ENCODE data around the gene MYBPH. TPM values are rescaled to one million over a fixed set of nuclear protein-coding genes. Genes with fewer than 3 reads are reported as not detected.

MYBPH gene
- total and polyA plus RNA-seq, 2 of the 13 experiments (the other 11 are each of a cell fraction or from before 2014, with no cell fraction given): not detected

DNA sequence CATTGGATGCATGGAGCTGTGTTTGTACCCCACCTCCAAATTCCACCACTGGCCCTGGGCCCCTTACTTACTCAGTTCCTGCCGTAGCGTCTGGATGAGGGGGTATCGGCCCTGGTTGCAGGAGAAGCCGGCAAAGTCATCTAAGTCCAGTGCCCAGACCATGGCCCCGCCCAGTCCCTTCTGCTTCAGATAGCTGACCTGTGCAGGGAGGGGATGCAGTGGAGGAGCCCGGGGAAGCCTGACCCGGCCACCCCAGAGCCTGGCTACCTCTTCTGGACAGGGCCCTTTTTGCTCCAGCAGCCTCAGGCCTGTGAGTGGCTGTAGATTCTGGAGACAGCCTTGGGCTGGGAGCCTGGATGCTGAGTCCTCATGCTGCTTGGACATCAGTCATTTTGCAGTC is 42.0 kb upstream of the MYBPH start:
- FAIRE-seq (no peak), ATAC-seq (no peak), DNase-seq (ENCODE audit: low spot score) (no peak)
- Histone ChIP-seq H3K27ac (ENCODE audit: extremely low read length, insufficient read depth, low read length) (no peak overlapping the region), H3K27me3 (ENCODE audit: control insufficient read depth in 1 of 2, insufficient read depth in 2 of 2, low read length in 2 of 2) (peaks cover 0 to 26% of the 10 kb centered on the region in 2 experiments; a peak in 3 of 5 replicates), H3K79me2 (ENCODE audit: insufficient read depth, low read length) (no peaks in the 10 kb centered on the region), H3K4me2 (ENCODE audit: low read depth, low read length) (no peak overlapping the region), H3K4me1 (ENCODE audit: insufficient read depth, low read length) (no peaks in the 10 kb centered on the region), H4K20me1 (ENCODE audit: insufficient read depth, low read length) (no peaks in the 10 kb centered on the region), H2AFZ (ENCODE audit: low read length) (no peak overlapping the region), H3K9me3 (ENCODE audit: low read length) (no peaks in the 10 kb centered on the region), H3K4me3 (replicated peaks in 1 of 3; ENCODE audit: insufficient read depth in 1 of 3, low read depth in 2 of 3, low read length in 3 of 3) (no peak overlapping the region), H3K9ac (ENCODE audit: insufficient read depth, low read depth, low read length) (no peak overlapping the region), H3K36me3 (replicated peaks in 1 of 2; ENCODE audit: control insufficient read depth in 1 of 2, insufficient read depth in 2 of 2, low read length in 2 of 2) (no peaks in the 10 kb centered on the region)
- no TSS peak for BruUV-seq (replicated peaks)
- intact Hi-C loops (cut with micrococcal nuclease; ENCODE audit: unreplicated experiment): loop anchor here (5.0 kb wide), 1 partner anchor 180 kb away; no protein-coding TSS in a partner anchor
- 11% methylated on average over 3 of the region's 7 CpGs for WGBS (ENCODE audit: low lambda C conversion rate)
- POLR2A ChIA-PET: no interaction called here
- CTCF ChIA-PET (ENCODE audit: low intra/inter-chr PET ratio, low total read pairs): no interaction called here
- in situ Hi-C loops (cut with HindIII; ENCODE audit: extremely low pct_ligation_motif_present, low pct_unique_long_range_greater_than_20kb): loop anchor here (5.0 kb wide), 3 partner anchors 50 to 180 kb away; no protein-coding TSS in a partner anchor
- TF ChIP-seq ZNF766 (CRISPR knock-in tag; IDR thresholded peaks at IDR 0.05; ENCODE audit: borderline replicate concordance): no peak
- TF ChIP-seq, protein P1, sequence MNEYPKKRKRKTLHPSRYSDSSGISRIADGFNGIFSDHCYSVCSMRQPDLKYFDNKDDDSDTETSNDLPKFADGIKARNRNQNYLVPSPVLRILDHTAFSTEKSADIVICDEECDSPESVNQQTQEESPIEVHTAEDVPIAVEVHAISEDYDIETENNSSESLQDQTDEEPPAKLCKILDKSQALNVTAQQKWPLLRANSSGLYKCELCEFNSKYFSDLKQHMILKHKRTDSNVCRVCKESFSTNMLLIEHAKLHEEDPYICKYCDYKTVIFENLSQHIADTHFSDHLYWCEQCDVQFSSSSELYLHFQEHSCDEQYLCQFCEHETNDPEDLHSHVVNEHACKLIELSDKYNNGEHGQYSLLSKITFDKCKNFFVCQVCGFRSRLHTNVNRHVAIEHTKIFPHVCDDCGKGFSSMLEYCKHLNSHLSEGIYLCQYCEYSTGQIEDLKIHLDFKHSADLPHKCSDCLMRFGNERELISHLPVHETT (CRISPR knock-in tag; conservative IDR thresholded peaks at IDR 0.05): no peak
- TF ChIP-seq POLR2AphosphoS5 (IDR thresholded peaks at IDR 0.05; ENCODE audit: low read depth, low read length): no peak
- TF ChIP-seq NR1H2 (CRISPR knock-in tag; IDR thresholded peaks at IDR 0.05; ENCODE audit: borderline replicate concordance, low read depth): no peak
- no peak for TF ChIP-seq ZNF326 (CRISPR knock-in tag; IDR thresholded peaks at IDR 0.05; ENCODE audit: borderline replicate concordance)
- TF ChIP-seq ZNF552 (CRISPR knock-in tag; IDR thresholded peaks at IDR 0.05; ENCODE audit: borderline replicate concordance): no peak
- TF ChIP-seq RARA (CRISPR knock-in tag; IDR thresholded peaks at IDR 0.05): no peak
- TF ChIP-seq ZNF816 (CRISPR knock-in tag; IDR thresholded peaks at IDR 0.05; ENCODE audit: borderline replicate concordance): no peak
- TF ChIP-seq, protein P2, sequence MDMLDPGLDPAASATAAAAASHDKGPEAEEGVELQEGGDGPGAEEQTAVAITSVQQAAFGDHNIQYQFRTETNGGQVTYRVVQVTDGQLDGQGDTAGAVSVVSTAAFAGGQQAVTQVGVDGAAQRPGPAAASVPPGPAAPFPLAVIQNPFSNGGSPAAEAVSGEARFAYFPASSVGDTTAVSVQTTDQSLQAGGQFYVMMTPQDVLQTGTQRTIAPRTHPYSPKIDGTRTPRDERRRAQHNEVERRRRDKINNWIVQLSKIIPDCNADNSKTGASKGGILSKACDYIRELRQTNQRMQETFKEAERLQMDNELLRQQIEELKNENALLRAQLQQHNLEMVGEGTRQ (IDR thresholded peaks at IDR 0.05; ENCODE audit: low read depth, low read length): no peak
- TF ChIP-seq, protein P2 (CRISPR knock-in tag; IDR thresholded peaks at IDR 0.05; ENCODE audit: borderline replicate concordance): no peak
- TF ChIP-seq, protein P3, sequence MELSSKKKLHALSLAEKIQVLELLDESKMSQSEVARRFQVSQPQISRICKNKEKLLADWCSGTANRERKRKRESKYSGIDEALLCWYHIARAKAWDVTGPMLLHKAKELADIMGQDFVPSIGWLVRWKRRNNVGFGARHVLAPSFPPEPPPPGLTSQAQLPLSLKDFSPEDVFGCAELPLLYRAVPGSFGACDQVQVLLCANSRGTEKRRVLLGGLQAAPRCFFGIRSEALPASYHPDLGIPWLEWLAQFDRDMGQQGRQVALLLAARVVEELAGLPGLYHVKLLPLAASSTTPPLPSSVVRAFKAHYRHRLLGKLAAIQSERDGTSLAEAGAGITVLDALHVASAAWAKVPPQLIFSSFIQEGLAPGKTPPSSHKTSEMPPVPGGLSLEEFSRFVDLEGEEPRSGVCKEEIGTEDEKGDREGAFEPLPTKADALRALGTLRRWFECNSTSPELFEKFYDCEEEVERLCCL (CRISPR knock-in tag; IDR thresholded peaks at IDR 0.05; ENCODE audit: borderline replicate concordance): no peak
- no peak for TF ChIP-seq CHD2 (IDR thresholded peaks at IDR 0.05; ENCODE audit: low read depth, low read length)
- TF ChIP-seq, protein P4, sequence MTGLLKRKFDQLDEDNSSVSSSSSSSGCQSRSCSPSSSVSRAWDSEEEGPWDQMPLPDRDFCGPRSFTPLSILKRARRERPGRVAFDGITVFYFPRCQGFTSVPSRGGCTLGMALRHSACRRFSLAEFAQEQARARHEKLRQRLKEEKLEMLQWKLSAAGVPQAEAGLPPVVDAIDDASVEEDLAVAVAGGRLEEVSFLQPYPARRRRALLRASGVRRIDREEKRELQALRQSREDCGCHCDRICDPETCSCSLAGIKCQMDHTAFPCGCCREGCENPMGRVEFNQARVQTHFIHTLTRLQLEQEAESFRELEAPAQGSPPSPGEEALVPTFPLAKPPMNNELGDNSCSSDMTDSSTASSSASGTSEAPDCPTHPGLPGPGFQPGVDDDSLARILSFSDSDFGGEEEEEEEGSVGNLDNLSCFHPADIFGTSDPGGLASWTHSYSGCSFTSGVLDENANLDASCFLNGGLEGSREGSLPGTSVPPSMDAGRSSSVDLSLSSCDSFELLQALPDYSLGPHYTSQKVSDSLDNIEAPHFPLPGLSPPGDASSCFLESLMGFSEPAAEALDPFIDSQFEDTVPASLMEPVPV (CRISPR knock-in tag; IDR thresholded peaks at IDR 0.05): no peak
- no peak for TF ChIP-seq ZNF782 (CRISPR knock-in tag; IDR thresholded peaks at IDR 0.05; ENCODE audit: borderline replicate concordance)
- TF ChIP-seq, protein P5, sequence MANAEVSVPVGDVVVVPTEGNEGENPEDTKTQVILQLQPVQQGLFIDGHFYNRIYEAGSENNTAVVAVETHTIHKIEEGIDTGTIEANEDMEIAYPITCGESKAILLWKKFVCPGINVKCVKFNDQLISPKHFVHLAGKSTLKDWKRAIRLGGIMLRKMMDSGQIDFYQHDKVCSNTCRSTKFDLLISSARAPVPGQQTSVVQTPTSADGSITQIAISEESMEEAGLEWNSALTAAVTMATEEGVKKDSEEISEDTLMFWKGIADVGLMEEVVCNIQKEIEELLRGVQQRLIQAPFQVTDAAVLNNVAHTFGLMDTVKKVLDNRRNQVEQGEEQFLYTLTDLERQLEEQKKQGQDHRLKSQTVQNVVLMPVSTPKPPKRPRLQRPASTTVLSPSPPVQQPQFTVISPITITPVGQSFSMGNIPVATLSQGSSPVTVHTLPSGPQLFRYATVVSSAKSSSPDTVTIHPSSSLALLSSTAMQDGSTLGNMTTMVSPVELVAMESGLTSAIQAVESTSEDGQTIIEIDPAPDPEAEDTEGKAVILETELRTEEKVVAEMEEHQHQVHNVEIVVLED (CRISPR knock-in tag; IDR thresholded peaks at IDR 0.05; ENCODE audit: borderline replicate concordance): no peak
- no peak for TF ChIP-seq KMT2A (CRISPR knock-in tag; IDR thresholded peaks at IDR 0.05)
- TF ChIP-seq MBD4 (IDR thresholded peaks at IDR 0.05; ENCODE audit: borderline replicate concordance, low read length): no peak
- no peak for TF ChIP-seq RORA (CRISPR knock-in tag; IDR thresholded peaks at IDR 0.05)

Measured in HepG2 (cell line).